Retinal pigment epithelial cell (primary cell): ENCODE data around the gene GPR3.
A peak's percentile ranks its signal among the peaks of the same experiment; 100 is the strongest.

ENCODE experiments used
- DNase-seq: peaks from one replicate; pipeline ENCODE4 v3.0.0-alpha.2; 2010; ENCODE audit warnings: low read depth
- H3K4me3 ChIP-seq: 2 replicates; pipeline ENCODE4 v1.5.1; 2011; ENCODE audit warnings: mild to moderate bottlenecking, low read length, control low read depth, moderate library complexity
- CTCF ChIP-seq: conservative IDR thresholded peaks from 2 replicates; pipeline ENCODE4 v1.5.1; 2011; ENCODE audit warnings: low read depth, low read length, control low read depth, inconsistent platforms

The GPR3 gene

GRCh38 chr1:27365372-27366112 is 26.9 kb upstream of the GPR3 start:
- TF ChIP-seq CTCF, result no peak
- DNase-seq, result no peak
- H3K4me3 ChIP-seq, result peak overlapping the region; percentile 66

- no peak for DNase-seq
- no peak for TF ChIP-seq CTCF
- H3K4me3 ChIP-seq, result peak overlapping the region; percentile 66
These were observed 26.4 kb upstream of the GPR3 start for GRCh38 chr1:27366113-27366410.

- TF ChIP-seq CTCF, result peak; percentile 35
- DNase-seq, result peak; percentile 17
- peak within 1 kb of the TSS; percentile 66 for H3K4me3 ChIP-seq
These were observed 25.8 kb upstream of the GPR3 start, which contains the start of gene MAP3K6 for GRCh38 chr1:27366411-27367159. Gene MAP3K6 (minus strand): TSS chr1:27366961. CDS start chr1:27366597, 364 bp downstream.

- no peak for TF ChIP-seq CTCF
- no peak for DNase-seq
- peak overlapping the region; percentile 58 for H3K4me3 ChIP-seq
These were observed 25.2 kb upstream of the GPR3 start for GRCh38 chr1:27367160-27367650.

- no peak for DNase-seq
- no peak overlapping the region for H3K4me3 ChIP-seq
- TF ChIP-seq CTCF, result peak; percentile 47
These were observed 23.4 kb upstream of the GPR3 start for GRCh38 chr1:27368869-27369582.

- no peak for TF ChIP-seq CTCF
- DNase-seq, result no peak
- H3K4me3 ChIP-seq, result no peak overlapping the region
These were observed 20.2 kb upstream of the GPR3 start for GRCh38 chr1:27372022-27372807.
